ENCODE results near the gene UFC1.

The UFC1 gene

GRCh38 chr1:161133220-161133740 is 20.5 kb upstream of the UFC1 start:
- H3K4me1 ChIP-seq (ENCODE audit: control insufficient read depth in 2 of 2, insufficient read depth in 1 of 2, low read depth in 1 of 2, low read length in 2 of 2): peaks cover 3 to 15% of the 10 kb centered on the region in 2 donors
- no peak overlapping the region for H3K4ac ChIP-seq (ENCODE audit: low read length)
- WGBS, 2 donors (ENCODE audit: extremely low coverage in 2 of 2, insufficient read length in 2 of 2, insufficient replicate concordance in 1 of 2): no CpG with 5 or more reads among the region's 11 CpGs
- no peak overlapping the region for H4K8ac ChIP-seq (ENCODE audit: low read depth, low read length)
- H3K9ac ChIP-seq (ENCODE audit: low read depth, low read length, poor library complexity): no peak overlapping the region
- no peak for DNase-seq (ENCODE audit: low spot score)
- no peak overlapping the region for H3K23ac ChIP-seq (ENCODE audit: low read depth, low read length, poor library complexity)
- H3K18ac ChIP-seq (ENCODE audit: low read length): peak overlapping the region; percentile 91
- H2AFZ ChIP-seq (ENCODE audit: low read length): peak overlapping the region; percentile 78
- H2BK12ac ChIP-seq (ENCODE audit: low read length): no peak overlapping the region
- peak overlapping the region; percentile 60 for H3K4me2 ChIP-seq (ENCODE audit: insufficient read depth, low read length, poor library complexity, severe bottlenecking)
- H2BK120ac ChIP-seq (ENCODE audit: low read depth, low read length): no peak overlapping the region
- H3K9me3 ChIP-seq (replicated peaks in 1 of 2; ENCODE audit: control insufficient read depth in 2 of 2, insufficient read depth in 1 of 2, low read depth in 1 of 2, low read length in 2 of 2): no peaks in the 10 kb centered on the region
- H3K27me3 ChIP-seq (ENCODE audit: control insufficient read depth in 3 of 3, insufficient read depth in 3 of 3, low read depth in 1 of 3, low read length in 3 of 3): no peaks in the 10 kb centered on the region
- H3K4me3 ChIP-seq (ENCODE audit: low read length in 2 of 2): peak overlapping the region; percentile 74 to 94
- peak overlapping the region; percentile 88 for H3K27ac ChIP-seq (replicated peaks; ENCODE audit: low read length)
- H4K91ac ChIP-seq (ENCODE audit: low read depth, low read length, poor library complexity): no peak overlapping the region
- H2AK5ac ChIP-seq (ENCODE audit: low read depth, low read length): no peak overlapping the region
- H3K14ac ChIP-seq (ENCODE audit: low read length): no peak overlapping the region
- H2BK15ac ChIP-seq (ENCODE audit: low read length): no peak overlapping the region
- peak overlapping the region; percentile 16 for H2BK5ac ChIP-seq (ENCODE audit: low read length)
- H3K36me3 ChIP-seq (replicated peaks in 1 of 2; ENCODE audit: control insufficient read depth in 2 of 2, insufficient read depth in 2 of 2, low read length in 2 of 2): peaks cover 7 to 23% of the 10 kb centered on the region in 2 donors
- peaks cover 3% of the 10 kb centered on the region for H3K79me1 ChIP-seq (ENCODE audit: low read depth, low read length)

- Histone ChIP-seq H4K8ac (ENCODE audit: low read depth, low read length) (no peak overlapping the region), H3K27ac (replicated peaks; ENCODE audit: low read length) (no peak overlapping the region), H3K79me1 (ENCODE audit: low read depth, low read length) (no peaks in the 10 kb centered on the region), H2AK5ac (ENCODE audit: low read depth, low read length) (no peak overlapping the region), H4K91ac (ENCODE audit: low read depth, low read length, poor library complexity) (no peak overlapping the region), H3K9ac (ENCODE audit: low read depth, low read length, poor library complexity) (no peak overlapping the region), H3K4me2 (ENCODE audit: insufficient read depth, low read length, poor library complexity, severe bottlenecking) (no peak overlapping the region), H2AFZ (ENCODE audit: low read length) (no peak overlapping the region), H3K14ac (ENCODE audit: low read length) (no peak overlapping the region), H3K4ac (ENCODE audit: low read length) (no peak overlapping the region), H3K23ac (ENCODE audit: low read depth, low read length, poor library complexity) (no peak overlapping the region), H2BK15ac (ENCODE audit: low read length) (no peak overlapping the region), H2BK5ac (ENCODE audit: low read length) (no peak overlapping the region), H3K27me3 (ENCODE audit: control insufficient read depth in 3 of 3, insufficient read depth in 3 of 3, low read depth in 1 of 3, low read length in 3 of 3) (no peaks in the 10 kb centered on the region), H3K18ac (ENCODE audit: low read length) (no peak overlapping the region), H2BK12ac (ENCODE audit: low read length) (no peak overlapping the region), H3K9me3 (replicated peaks in 1 of 2; ENCODE audit: control insufficient read depth in 2 of 2, insufficient read depth in 1 of 2, low read depth in 1 of 2, low read length in 2 of 2) (no peaks in the 10 kb centered on the region), H3K36me3 (replicated peaks in 1 of 2; ENCODE audit: control insufficient read depth in 2 of 2, insufficient read depth in 2 of 2, low read length in 2 of 2) (no peaks in the 10 kb centered on the region), H2BK120ac (ENCODE audit: low read depth, low read length) (no peak overlapping the region), H3K4me3 (ENCODE audit: low read length in 2 of 2) (no peak overlapping the region), H3K4me1 (ENCODE audit: control insufficient read depth in 2 of 2, insufficient read depth in 1 of 2, low read depth in 1 of 2, low read length in 2 of 2) (peaks cover 3 to 4% of the 10 kb centered on the region in 2 donors)
- no CpG with 5 or more reads among the region's 3 CpGs for WGBS, 2 donors (ENCODE audit: extremely low coverage in 2 of 2, insufficient read length in 2 of 2, insufficient replicate concordance in 1 of 2)
- DNase-seq (ENCODE audit: low spot score): no peak
These were observed 15.9 kb upstream of the UFC1 start for GRCh38 chr1:161137881-161138280.

GRCh38 chr1:161138431-161138830 is 15.3 kb upstream of the UFC1 start:
- Histone ChIP-seq H2BK15ac (ENCODE audit: low read length) (no peak overlapping the region), H4K8ac (ENCODE audit: low read depth, low read length) (no peak overlapping the region), H2BK5ac (ENCODE audit: low read length) (no peak overlapping the region), H2BK12ac (ENCODE audit: low read length) (no peak overlapping the region), H3K36me3 (replicated peaks in 1 of 2; ENCODE audit: control insufficient read depth in 2 of 2, insufficient read depth in 2 of 2, low read length in 2 of 2) (no peaks in the 10 kb centered on the region), H4K91ac (ENCODE audit: low read depth, low read length, poor library complexity) (no peak overlapping the region), H3K18ac (ENCODE audit: low read length) (no peak overlapping the region), H3K23ac (ENCODE audit: low read depth, low read length, poor library complexity) (no peak overlapping the region), H3K9me3 (replicated peaks in 1 of 2; ENCODE audit: control insufficient read depth in 2 of 2, insufficient read depth in 1 of 2, low read depth in 1 of 2, low read length in 2 of 2) (no peaks in the 10 kb centered on the region), H3K79me1 (ENCODE audit: low read depth, low read length) (no peaks in the 10 kb centered on the region), H3K4me1 (ENCODE audit: control insufficient read depth in 2 of 2, insufficient read depth in 1 of 2, low read depth in 1 of 2, low read length in 2 of 2) (peaks cover 2 to 3% of the 10 kb centered on the region in 2 donors), H3K4me3 (ENCODE audit: low read length in 2 of 2) (no peak overlapping the region), H2AK5ac (ENCODE audit: low read depth, low read length) (no peak overlapping the region), H3K9ac (ENCODE audit: low read depth, low read length, poor library complexity) (no peak overlapping the region), H3K4ac (ENCODE audit: low read length) (no peak overlapping the region), H3K27me3 (ENCODE audit: control insufficient read depth in 3 of 3, insufficient read depth in 3 of 3, low read depth in 1 of 3, low read length in 3 of 3) (no peaks in the 10 kb centered on the region), H2BK120ac (ENCODE audit: low read depth, low read length) (no peak overlapping the region), H3K4me2 (ENCODE audit: insufficient read depth, low read length, poor library complexity, severe bottlenecking) (no peak overlapping the region), H2AFZ (ENCODE audit: low read length) (no peak overlapping the region), H3K27ac (replicated peaks; ENCODE audit: low read length) (no peak overlapping the region), H3K14ac (ENCODE audit: low read length) (no peak overlapping the region)
- no peak for DNase-seq (ENCODE audit: low spot score)
- WGBS, 2 donors (ENCODE audit: extremely low coverage in 2 of 2, insufficient read length in 2 of 2, insufficient replicate concordance in 1 of 2): no CpG with 5 or more reads among the region's 1 CpG

GRCh38 chr1:161139766-161140165 is 14.0 kb upstream of the UFC1 start:
- Histone ChIP-seq H3K4me2 (ENCODE audit: insufficient read depth, low read length, poor library complexity, severe bottlenecking) (no peak overlapping the region), H3K27me3 (ENCODE audit: control insufficient read depth in 3 of 3, insufficient read depth in 3 of 3, low read depth in 1 of 3, low read length in 3 of 3) (no peaks in the 10 kb centered on the region), H2AK5ac (ENCODE audit: low read depth, low read length) (no peak overlapping the region), H3K36me3 (replicated peaks in 1 of 2; ENCODE audit: control insufficient read depth in 2 of 2, insufficient read depth in 2 of 2, low read length in 2 of 2) (no peaks in the 10 kb centered on the region), H4K91ac (ENCODE audit: low read depth, low read length, poor library complexity) (no peak overlapping the region), H3K4ac (ENCODE audit: low read length) (no peak overlapping the region), H2BK120ac (ENCODE audit: low read depth, low read length) (no peak overlapping the region), H3K18ac (ENCODE audit: low read length) (no peak overlapping the region), H2BK12ac (ENCODE audit: low read length) (no peak overlapping the region), H2BK5ac (ENCODE audit: low read length) (no peak overlapping the region), H3K4me1 (ENCODE audit: control insufficient read depth in 2 of 2, insufficient read depth in 1 of 2, low read depth in 1 of 2, low read length in 2 of 2) (no peaks in the 10 kb centered on the region), H3K14ac (ENCODE audit: low read length) (no peak overlapping the region), H3K9ac (ENCODE audit: low read depth, low read length, poor library complexity) (no peak overlapping the region), H2AFZ (ENCODE audit: low read length) (no peak overlapping the region), H3K9me3 (replicated peaks in 1 of 2; ENCODE audit: control insufficient read depth in 2 of 2, insufficient read depth in 1 of 2, low read depth in 1 of 2, low read length in 2 of 2) (no peaks in the 10 kb centered on the region), H3K23ac (ENCODE audit: low read depth, low read length, poor library complexity) (no peak overlapping the region), H3K4me3 (ENCODE audit: low read length in 2 of 2) (no peak overlapping the region), H3K79me1 (ENCODE audit: low read depth, low read length) (no peaks in the 10 kb centered on the region), H3K27ac (replicated peaks; ENCODE audit: low read length) (no peak overlapping the region), H4K8ac (ENCODE audit: low read depth, low read length) (no peak overlapping the region), H2BK15ac (ENCODE audit: low read length) (no peak overlapping the region)
- no CpG with 5 or more reads among the region's 1 CpG for WGBS, 2 donors (ENCODE audit: extremely low coverage in 2 of 2, insufficient read length in 2 of 2, insufficient replicate concordance in 1 of 2)
- no peak for DNase-seq (ENCODE audit: low spot score)
